Common myeloid progenitor, CD34-positive (primary cell): ENCODE measurements around the gene GLP1R.

Source experiments
- CTCF ChIA-PET: fragments of 350-600 bp; sonication (Branson Sonifier 250); formaldehyde crosslinking; loops from one replicate; lab custom pipeline; 2021; ENCODE audit warnings: antibody characterized with exemption; lab: Charles Lee
- POLR2A ChIA-PET: fragments of 350-600 bp; sonication (Branson Sonifier 250); formaldehyde crosslinking; loops from one replicate; lab custom pipeline; 2021; ENCODE audit warnings: antibody characterized with exemption; lab: Charles Lee
- DNase-seq, 3 donors: peaks; one replicate each; pipeline versions ENCODE4 v3.0.0 to v3.0.0-alpha.2; 2013
- H3K27ac ChIP-seq, 2 experiments: 1 replicate in 1 of 2; 2 replicates in 1 of 2; pipeline ENCODE4 v1.7.0; 2013; ENCODE audit warnings: inconsistent platforms in 2 of 2, low read length in 2 of 2, mild to moderate bottlenecking in 2 of 2, low read depth in 1 of 2, moderate library complexity in 1 of 2; ENCODE audit not compliant: severe bottlenecking in 2 of 2, insufficient read depth in 1 of 2, poor library complexity in 1 of 2
- H3K27me3 ChIP-seq, 5 experiments: replicated peaks in 2 of 5; 1 replicate in 3 of 5; 2 replicates in 2 of 5; pipeline versions ENCODE4 v1.6.1 to v1.7.0; 2013; ENCODE audit warnings: low read length in 4 of 5, mild to moderate bottlenecking in 2 of 5, moderate library complexity in 2 of 5, inconsistent platforms in 1 of 5; ENCODE audit not compliant: insufficient read depth in 5 of 5, control insufficient read depth in 4 of 5
- H3K36me3 ChIP-seq, 4 experiments: 1 replicate in 2 of 4; 2 replicates in 2 of 4; pipeline versions ENCODE4 v1.6.1 to v1.7.0; 2013; ENCODE audit warnings: low read length in 3 of 4, control low read depth in 1 of 4, mild to moderate bottlenecking in 1 of 4; ENCODE audit not compliant: control insufficient read depth in 4 of 4, insufficient read depth in 4 of 4
- H3K4me1 ChIP-seq, 4 experiments: 1 replicate in 3 of 4; 2 replicates in 1 of 4; pipeline versions ENCODE4 v1.6.1 to v1.7.1; 2013; ENCODE audit warnings: low read length in 3 of 4, mild to moderate bottlenecking in 3 of 4, control low read depth in 1 of 4, inconsistent platforms in 1 of 4, moderate library complexity in 1 of 4; ENCODE audit not compliant: control insufficient read depth in 4 of 4, insufficient read depth in 4 of 4; ENCODE audit errors: control extremely low read depth in 1 of 4
- H3K4me3 ChIP-seq, 7 experiments: 1 replicate in 4 of 7; 2 replicates in 3 of 7; pipeline versions ENCODE4 v1.5.1 to v1.7.0; 2013; ENCODE audit warnings: mild to moderate bottlenecking in 7 of 7, low read length in 6 of 7, moderate library complexity in 6 of 7, inconsistent platforms in 2 of 7, low read depth in 2 of 7, control low read depth in 1 of 7; ENCODE audit not compliant: insufficient read depth in 4 of 7, control insufficient read depth in 1 of 7; ENCODE audit errors: extremely low read depth in 1 of 7
- H3K9me3 ChIP-seq, 5 experiments: 1 replicate in 4 of 5; 2 replicates in 1 of 5; pipeline versions ENCODE4 v1.6.1 to v1.7.1; 2013; ENCODE audit warnings: low read length in 4 of 5, mild to moderate bottlenecking in 2 of 5, inconsistent platforms in 1 of 5, low read depth in 1 of 5, moderate library complexity in 1 of 5; ENCODE audit not compliant: control insufficient read depth in 4 of 5, insufficient read depth in 2 of 5; ENCODE audit errors: control extremely low read depth in 1 of 5
- WGBS: methylation state at CpG from one replicate; pipeline ENCODE4 v1.1.5; 2013; ENCODE audit not compliant: insufficient coverage; 5-methylcytosine and 5-hydroxymethylcytosine counted together

The GLP1R gene

DNA sequence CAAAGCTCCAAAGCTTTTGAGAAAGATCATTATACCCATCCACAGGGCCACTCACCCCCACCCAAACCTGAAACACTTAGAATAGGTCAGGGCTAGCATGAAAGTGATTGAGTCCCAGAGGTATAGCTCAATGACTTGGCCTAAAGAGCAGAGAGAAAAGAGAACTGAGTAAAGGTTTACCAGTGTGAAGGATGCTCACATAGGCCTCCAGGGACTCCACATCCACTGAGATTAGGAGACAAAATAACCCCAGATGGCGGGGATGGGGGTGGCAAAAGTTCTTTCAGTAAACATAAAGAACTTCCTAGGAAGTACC lies 54.2 kb downstream of the GLP1R start:
- DNase-seq = no peak
- peaks cover 0 to 3% (median 0%) of the 10 kb centered on the region in 4 experiments for H3K4me1 ChIP-seq
- peaks cover 2 to 20% (median 9%) of the 10 kb centered on the region in 5 experiments for H3K27me3 ChIP-seq
- no peak overlapping the region for H3K4me3 ChIP-seq
- WGBS = no CpG with 5 or more reads among the region's 1 CpG
- CTCF ChIA-PET = interaction anchor here (0.7 to 4.9 kb wide), 17 partner anchors 9 to 202 kb away, joined by 3 to 42 read pairs (median 4); partner anchors contain the start of gene SAYSD1
- peaks cover 0 to 12% (median 6%) of the 10 kb centered on the region in 4 experiments for H3K36me3 ChIP-seq
- POLR2A ChIA-PET = interaction anchor here (0.5 kb wide), 1 partner anchor 121 kb away, joined by 3 read pairs; no protein-coding TSS in a partner anchor
- H3K9me3 ChIP-seq = no peaks in the 10 kb centered on the region
- no peak overlapping the region for H3K27ac ChIP-seq

DNA sequence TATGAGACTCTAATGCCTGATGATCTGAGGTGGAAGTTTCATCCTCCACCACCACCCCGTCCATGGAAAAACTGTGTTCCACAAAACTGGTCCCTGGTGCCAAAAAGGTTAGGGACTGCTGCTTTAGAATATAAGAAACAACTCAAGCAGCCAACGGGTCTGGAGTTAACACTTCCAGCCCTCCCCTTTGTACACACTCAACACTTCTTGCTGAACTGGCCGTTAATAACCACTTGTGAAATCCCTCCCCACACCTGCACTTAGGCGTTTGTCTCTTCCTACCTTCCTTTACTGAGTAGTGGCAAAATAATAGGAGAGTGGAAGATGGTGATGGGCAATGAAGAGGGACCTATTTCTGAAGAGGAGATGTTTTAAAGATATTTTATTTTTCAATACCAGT lies 55.9 kb downstream of the GLP1R start:
- Histone ChIP-seq H3K27me3 (peaks cover 0 to 12% (median 8%) of the 10 kb centered on the region in 5 experiments), H3K4me1 (peaks cover 0 to 3% (median 0%) of the 10 kb centered on the region in 4 experiments), H3K27ac (no peak overlapping the region), H3K4me3 (no peak overlapping the region), H3K9me3 (no peaks in the 10 kb centered on the region), H3K36me3 (peaks cover 4 to 17% (median 13%) of the 10 kb centered on the region in 4 experiments)
- POLR2A ChIA-PET = no interaction called here
- no peak for DNase-seq
- CTCF ChIA-PET = interaction anchor here (1.0 kb wide), 1 partner anchor 108 kb away, joined by 3 read pairs; no protein-coding TSS in a partner anchor
- no CpG with 5 or more reads among the region's 4 CpGs for WGBS

DNA sequence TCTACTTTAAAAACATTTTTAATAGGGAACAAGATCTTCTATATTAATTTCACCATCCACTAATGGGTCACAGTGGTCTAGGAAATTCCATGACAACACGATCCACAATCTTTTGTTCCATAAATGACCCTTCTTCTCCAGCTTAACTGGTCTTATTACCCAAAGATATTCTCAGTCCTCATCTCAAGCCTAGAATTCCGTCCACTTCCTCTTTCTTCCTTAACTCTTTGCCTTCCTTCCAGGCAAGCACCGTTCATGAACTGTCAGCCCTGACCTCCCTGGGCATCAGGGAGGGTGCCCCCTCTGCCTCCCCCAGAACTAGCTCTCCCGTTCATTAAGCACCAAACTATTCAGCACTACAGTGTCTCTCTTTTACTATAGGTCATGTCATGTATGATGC lies 58.5 kb downstream of the GLP1R start:
- H3K36me3 ChIP-seq = peaks cover 11 to 29% (median 18%) of the 10 kb centered on the region in 4 experiments
- H3K9me3 ChIP-seq = no peaks in the 10 kb centered on the region
- no peak for DNase-seq
- no peak overlapping the region for H3K27ac ChIP-seq
- no peaks in the 10 kb centered on the region for H3K27me3 ChIP-seq
- ChIA-PET POLR2A (no interaction called here), CTCF (interaction anchor here (0.6 kb wide), 1 partner anchor 14 kb away, joined by 3 read pairs; no protein-coding TSS in a partner anchor)
- no peak overlapping the region for H3K4me3 ChIP-seq
- peaks cover 0 to 2% (median 0%) of the 10 kb centered on the region in 4 experiments for H3K4me1 ChIP-seq
- 73% methylated on average over 4 of the region's 4 CpGs for WGBS

DNA sequence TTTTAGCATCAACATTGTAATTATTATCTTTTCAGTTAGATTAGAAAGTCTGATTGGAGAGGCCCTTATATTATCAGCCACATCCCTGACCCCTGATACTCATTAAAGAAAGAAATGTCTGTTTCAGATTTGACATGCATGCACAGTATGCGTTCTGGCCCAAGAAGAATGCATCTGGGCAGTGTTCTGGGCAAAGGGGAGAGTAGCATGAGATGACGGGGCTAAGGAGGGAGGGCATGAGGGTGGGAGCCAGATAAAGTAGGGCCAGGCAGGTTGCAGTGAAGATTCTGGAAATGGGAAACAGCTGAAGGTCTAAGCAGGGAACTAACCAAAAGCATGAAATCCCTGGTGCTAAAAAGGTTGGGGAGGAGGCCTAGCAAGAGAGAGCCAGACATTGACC lies 59.1 kb downstream of the GLP1R start:
- Histone ChIP-seq H3K36me3 (peaks cover 11 to 29% (median 18%) of the 10 kb centered on the region in 4 experiments), H3K4me3 (no peak overlapping the region), H3K4me1 (no peaks in the 10 kb centered on the region), H3K27ac (no peak overlapping the region), H3K27me3 (no peaks in the 10 kb centered on the region), H3K9me3 (no peaks in the 10 kb centered on the region)
- no peak for DNase-seq
- POLR2A ChIA-PET = no interaction called here
- CTCF ChIA-PET = interaction anchor here (0.6 kb wide), 1 partner anchor 14 kb away, joined by 3 read pairs; no protein-coding TSS in a partner anchor
- 0% methylated on average over 1 of the region's 2 CpGs for WGBS

DNA sequence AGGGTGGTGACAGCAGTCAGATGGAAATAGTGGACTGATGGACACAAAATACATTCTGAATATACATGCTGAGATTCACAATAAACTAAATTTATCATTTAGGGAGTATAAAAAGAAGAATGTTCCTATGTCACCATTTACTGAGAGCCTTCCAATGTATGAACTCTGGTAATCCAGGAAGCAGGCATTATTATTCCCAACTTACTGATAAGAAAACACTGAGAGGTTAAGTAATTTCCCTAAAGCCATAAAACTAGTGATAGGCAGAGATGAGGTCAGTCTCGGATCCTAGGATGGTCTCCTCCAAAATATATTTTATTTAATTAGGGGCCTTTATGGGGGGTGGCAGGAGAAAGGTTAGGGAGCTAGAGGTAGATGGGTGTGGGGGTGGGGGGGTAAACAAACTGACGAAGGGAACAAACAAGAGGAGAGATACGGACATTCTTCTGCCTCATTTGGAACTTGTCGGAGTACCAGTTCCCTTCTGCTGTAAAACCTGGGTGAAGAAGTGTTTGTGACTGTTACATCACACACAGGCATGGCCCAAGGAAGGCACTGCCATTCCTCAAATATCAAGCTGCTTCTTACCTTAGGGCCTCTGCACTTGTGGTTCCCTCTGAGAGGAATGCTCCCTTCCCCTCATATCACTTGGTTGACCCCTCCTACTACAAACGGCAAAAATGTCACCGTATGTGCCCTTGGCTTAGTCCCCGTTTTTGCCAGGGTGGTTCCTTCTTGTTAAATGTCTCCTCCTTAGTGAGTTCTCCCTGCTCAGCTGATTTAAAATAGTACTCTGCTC lies 59.7 kb downstream of the GLP1R start:
- ChIA-PET CTCF (interaction anchor here (0.6 to 2.2 kb wide), 3 partner anchors 8 to 112 kb away, joined by 3 to 6 read pairs (median 4); no protein-coding TSS in a partner anchor), POLR2A (no interaction called here)
- no peak overlapping the region for H3K27ac ChIP-seq
- no peaks in the 10 kb centered on the region for H3K9me3 ChIP-seq
- WGBS = 96% methylated on average over 6 of the region's 7 CpGs
- H3K4me3 ChIP-seq = no peak overlapping the region
- H3K27me3 ChIP-seq = no peaks in the 10 kb centered on the region
- peaks cover 11 to 29% (median 17%) of the 10 kb centered on the region in 4 experiments for H3K36me3 ChIP-seq
- DNase-seq = no peak
- H3K4me1 ChIP-seq = no peaks in the 10 kb centered on the region

DNA sequence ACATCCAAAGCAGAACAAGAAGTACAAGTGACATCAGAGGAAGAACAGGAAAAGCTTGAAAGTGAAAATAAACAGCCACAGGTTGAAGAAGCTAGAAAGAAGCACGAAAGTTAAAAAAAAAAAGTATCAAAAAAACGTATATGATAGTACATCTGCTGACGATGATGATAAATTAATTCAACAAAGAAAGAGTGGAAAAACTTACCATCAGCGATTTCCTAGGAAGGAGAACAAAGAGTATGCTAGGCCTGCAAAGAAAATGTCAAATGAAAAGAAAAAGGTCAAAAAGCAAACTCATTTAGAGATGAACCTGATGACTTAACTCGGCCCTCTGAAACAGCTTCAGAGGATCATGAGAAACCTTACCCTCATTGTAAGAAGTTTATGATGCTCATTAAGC lies 62.7 kb downstream of the GLP1R start:
- 93% methylated on average over 5 of the region's 5 CpGs for WGBS
- Histone ChIP-seq H3K36me3 (peaks cover 7 to 17% (median 14%) of the 10 kb centered on the region in 4 experiments), H3K4me1 (peaks cover 4 to 17% (median 12%) of the 10 kb centered on the region in 4 experiments), H3K9me3 (no peaks in the 10 kb centered on the region), H3K4me3 (no peak overlapping the region), H3K27me3 (peaks cover 0 to 2% (median 0%) of the 10 kb centered on the region in 5 experiments), H3K27ac (no peak overlapping the region)
- POLR2A ChIA-PET = no interaction called here
- no peak for DNase-seq
- CTCF ChIA-PET = interaction anchor here (0.9 to 1.2 kb wide), 3 partner anchors 9 to 30 kb away, joined by 3 to 4 read pairs (median 4); no protein-coding TSS in a partner anchor
